BE2C (cell line): ENCODE data around the gene ATF5.

ENCODE experiments used
- DNase-seq: peaks from one replicate; pipeline ENCODE4 v3.0.0-alpha.2; 2020
- H3K27me3 ChIP-seq: fragments of 250-450 bp; sonication (Bioruptor Pico); 2 replicates; pipeline ENCODE4 v1.5.1; 2020; ENCODE audit warnings: mild to moderate bottlenecking
- H3K36me3 ChIP-seq: fragments of 250-450 bp; sonication (Bioruptor Pico); 2 replicates; pipeline ENCODE4 v1.5.1; 2020; ENCODE audit warnings: mild to moderate bottlenecking
- H3K4me1 ChIP-seq: fragments of 250-450 bp; sonication (Bioruptor Pico); 2 replicates; pipeline ENCODE4 v1.5.1; 2020
- H3K4me3 ChIP-seq: 2 replicates; pipeline ENCODE4 v1.5.1; 2011; ENCODE audit warnings: low read depth, low read length
- H3K9me3 ChIP-seq: fragments of 250-450 bp; sonication (Bioruptor Pico); 2 replicates; pipeline ENCODE4 v1.5.1; 2020
- TF ChIP-seq, protein P1 (sequence below): IDR thresholded peaks from 2 replicates; pipeline ENCODE4 v1.5.1; 2012; ENCODE audit warnings: mild to moderate bottlenecking, low read depth, low read length

The ATF5 gene

GRCh38 chr19:49882643-49883042 is 46.4 kb upstream of the ATF5 start:
- Histone ChIP-seq H3K4me3 (no peak overlapping the region), H3K36me3 (peaks cover 14% of the 10 kb centered on the region), H3K27me3 (no peaks in the 10 kb centered on the region), H3K4me1 (no peaks in the 10 kb centered on the region), H3K9me3 (no peaks in the 10 kb centered on the region)
- DNase-seq, result no peak
- TF ChIP-seq, protein P1, sequence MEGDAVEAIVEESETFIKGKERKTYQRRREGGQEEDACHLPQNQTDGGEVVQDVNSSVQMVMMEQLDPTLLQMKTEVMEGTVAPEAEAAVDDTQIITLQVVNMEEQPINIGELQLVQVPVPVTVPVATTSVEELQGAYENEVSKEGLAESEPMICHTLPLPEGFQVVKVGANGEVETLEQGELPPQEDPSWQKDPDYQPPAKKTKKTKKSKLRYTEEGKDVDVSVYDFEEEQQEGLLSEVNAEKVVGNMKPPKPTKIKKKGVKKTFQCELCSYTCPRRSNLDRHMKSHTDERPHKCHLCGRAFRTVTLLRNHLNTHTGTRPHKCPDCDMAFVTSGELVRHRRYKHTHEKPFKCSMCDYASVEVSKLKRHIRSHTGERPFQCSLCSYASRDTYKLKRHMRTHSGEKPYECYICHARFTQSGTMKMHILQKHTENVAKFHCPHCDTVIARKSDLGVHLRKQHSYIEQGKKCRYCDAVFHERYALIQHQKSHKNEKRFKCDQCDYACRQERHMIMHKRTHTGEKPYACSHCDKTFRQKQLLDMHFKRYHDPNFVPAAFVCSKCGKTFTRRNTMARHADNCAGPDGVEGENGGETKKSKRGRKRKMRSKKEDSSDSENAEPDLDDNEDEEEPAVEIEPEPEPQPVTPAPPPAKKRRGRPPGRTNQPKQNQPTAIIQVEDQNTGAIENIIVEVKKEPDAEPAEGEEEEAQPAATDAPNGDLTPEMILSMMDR, result no peak

GRCh38 chr19:49883094-49883493 is 45.9 kb upstream of the ATF5 start:
- Histone ChIP-seq H3K9me3 (no peaks in the 10 kb centered on the region), H3K4me3 (no peak overlapping the region), H3K4me1 (no peaks in the 10 kb centered on the region), H3K27me3 (no peaks in the 10 kb centered on the region), H3K36me3 (peaks cover 14% of the 10 kb centered on the region)
- TF ChIP-seq, protein P1, result no peak
- DNase-seq, result no peak

- Histone ChIP-seq H3K36me3 (peaks cover 14% of the 10 kb centered on the region), H3K27me3 (no peaks in the 10 kb centered on the region), H3K4me1 (no peaks in the 10 kb centered on the region), H3K9me3 (no peaks in the 10 kb centered on the region), H3K4me3 (no peak overlapping the region)
- TF ChIP-seq, protein P1, result no peak
- DNase-seq, result no peak
These were observed 44.9 kb upstream of the ATF5 start for GRCh38 chr19:49884109-49884508.

DNA sequence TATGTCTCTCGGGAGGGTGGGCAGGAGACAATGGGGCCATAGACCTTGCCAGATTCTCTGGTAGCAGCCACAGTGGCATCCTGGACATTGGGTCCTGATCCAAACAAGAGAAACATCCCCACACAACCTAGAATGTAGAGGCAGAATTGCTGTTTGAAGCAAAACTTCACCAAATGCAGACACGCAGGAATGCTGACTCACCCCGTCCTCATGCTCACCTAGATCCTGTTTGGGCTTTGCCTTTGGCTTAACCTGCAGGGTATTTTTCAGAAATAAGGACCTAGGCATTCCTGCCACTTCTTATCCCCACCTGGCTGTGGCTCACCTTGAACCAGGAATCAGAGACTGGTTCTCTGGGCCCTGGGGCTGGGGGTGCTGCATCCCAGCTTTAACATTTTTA is 44.2 kb upstream of the ATF5 start:
- TF ChIP-seq, protein P1, result no peak
- H3K4me3 ChIP-seq, result no peak overlapping the region
- H3K9me3 ChIP-seq, result no peaks in the 10 kb centered on the region
- H3K27me3 ChIP-seq, result no peaks in the 10 kb centered on the region
- H3K36me3 ChIP-seq, result peaks cover 14% of the 10 kb centered on the region
- DNase-seq, result no peak
- H3K4me1 ChIP-seq, result no peaks in the 10 kb centered on the region

DNA sequence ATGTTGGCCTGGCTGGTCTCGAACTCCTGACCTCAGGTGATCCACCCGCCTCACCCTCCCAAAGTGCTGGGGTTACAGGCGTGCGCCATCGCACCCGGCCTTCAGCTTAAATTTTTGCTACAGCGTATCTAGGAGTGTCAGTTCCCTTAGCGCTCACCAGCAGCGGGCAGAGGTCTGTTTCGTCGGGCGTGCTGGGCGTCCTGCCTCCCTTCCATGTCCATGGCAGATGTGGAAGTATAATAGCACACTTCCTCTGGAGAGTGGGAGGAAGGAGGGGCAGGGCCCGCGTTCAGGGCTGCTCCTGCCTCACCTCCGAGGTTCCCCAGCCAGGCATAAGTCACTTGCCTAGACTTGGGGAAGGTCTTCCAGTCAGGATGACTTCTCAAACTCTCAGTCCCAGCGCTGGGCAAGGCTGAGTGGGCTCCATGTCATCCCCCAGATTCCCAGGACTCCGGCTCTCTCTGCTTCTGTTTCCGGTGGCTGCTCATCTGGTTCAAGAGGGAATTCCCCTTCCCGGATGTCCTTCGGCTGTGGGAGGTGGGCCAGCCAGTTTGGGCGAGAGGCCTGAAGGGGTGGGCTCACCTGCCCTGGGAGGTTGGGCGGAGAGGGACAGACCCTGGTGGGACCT is 41.9 kb upstream of the ATF5 start:
- no peak for DNase-seq
- no peak overlapping the region; the same call in 1 of the 2 replicates for H3K4me3 ChIP-seq
- TF ChIP-seq, protein P1, result no peak
- peaks cover 6% of the 10 kb centered on the region; the same call in 1 of the 2 replicates for H3K4me1 ChIP-seq
- H3K36me3 ChIP-seq, result peaks cover 11% of the 10 kb centered on the region; the same call in 1 of the 2 replicates
- H3K27me3 ChIP-seq, result no peaks in the 10 kb centered on the region
- no peaks in the 10 kb centered on the region for H3K9me3 ChIP-seq

GRCh38 chr19:49887665-49888509 is 41.1 kb upstream of the ATF5 start:
- H3K4me1 ChIP-seq, result peaks cover 6% of the 10 kb centered on the region; the same call in 1 of the 2 replicates
- no peaks in the 10 kb centered on the region for H3K9me3 ChIP-seq
- DNase-seq, result no peak
- no peak overlapping the region for H3K4me3 ChIP-seq
- TF ChIP-seq, protein P1, result no peak
- peaks cover 7% of the 10 kb centered on the region; the same call in 1 of the 2 replicates for H3K36me3 ChIP-seq
- no peaks in the 10 kb centered on the region for H3K27me3 ChIP-seq
